Astrocyte (in vitro differentiated cells and primary cell): Measurements from ENCODE around the gene RAB3A.

ENCODE experiments used
- EZH2 ChIP-seq: IDR thresholded peaks from 2 replicates; pipeline ENCODE4 v1.6.1; 2012; ENCODE audit warnings: mild to moderate bottlenecking, low read length, inconsistent platforms; ENCODE audit not compliant: insufficient read depth
- TF ChIP-seq, protein P1 (sequence below): IDR thresholded peaks from 2 replicates; pipeline ENCODE4 v1.5.1; 2011; ENCODE audit warnings: low read depth, mild to moderate bottlenecking, inconsistent platforms, low read length, moderate library complexity; ENCODE audit not compliant: insufficient read depth

DNA sequence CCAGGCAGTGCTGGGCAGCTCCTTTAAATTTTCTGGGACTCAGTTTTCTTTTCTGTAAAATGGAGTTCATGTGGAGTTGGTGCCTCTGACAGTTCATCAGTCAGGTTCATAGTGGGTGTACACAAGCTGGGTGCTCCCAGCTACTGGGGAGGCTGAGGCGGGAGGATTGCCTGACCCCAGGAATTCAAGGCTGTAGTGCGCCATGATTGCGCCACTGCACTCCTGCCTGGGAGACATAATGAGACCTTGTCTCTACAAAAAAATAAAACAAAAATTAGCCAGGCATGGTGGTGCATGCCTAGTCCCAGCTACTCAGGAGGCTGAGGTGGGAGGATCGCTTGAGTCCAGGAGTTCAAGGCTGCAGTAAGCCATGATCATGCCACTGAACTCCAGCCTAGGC is 49.3 kb upstream of the RAB3A start:
- TF ChIP-seq, protein P1, sequence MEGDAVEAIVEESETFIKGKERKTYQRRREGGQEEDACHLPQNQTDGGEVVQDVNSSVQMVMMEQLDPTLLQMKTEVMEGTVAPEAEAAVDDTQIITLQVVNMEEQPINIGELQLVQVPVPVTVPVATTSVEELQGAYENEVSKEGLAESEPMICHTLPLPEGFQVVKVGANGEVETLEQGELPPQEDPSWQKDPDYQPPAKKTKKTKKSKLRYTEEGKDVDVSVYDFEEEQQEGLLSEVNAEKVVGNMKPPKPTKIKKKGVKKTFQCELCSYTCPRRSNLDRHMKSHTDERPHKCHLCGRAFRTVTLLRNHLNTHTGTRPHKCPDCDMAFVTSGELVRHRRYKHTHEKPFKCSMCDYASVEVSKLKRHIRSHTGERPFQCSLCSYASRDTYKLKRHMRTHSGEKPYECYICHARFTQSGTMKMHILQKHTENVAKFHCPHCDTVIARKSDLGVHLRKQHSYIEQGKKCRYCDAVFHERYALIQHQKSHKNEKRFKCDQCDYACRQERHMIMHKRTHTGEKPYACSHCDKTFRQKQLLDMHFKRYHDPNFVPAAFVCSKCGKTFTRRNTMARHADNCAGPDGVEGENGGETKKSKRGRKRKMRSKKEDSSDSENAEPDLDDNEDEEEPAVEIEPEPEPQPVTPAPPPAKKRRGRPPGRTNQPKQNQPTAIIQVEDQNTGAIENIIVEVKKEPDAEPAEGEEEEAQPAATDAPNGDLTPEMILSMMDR: no peak
- no peak for TF ChIP-seq EZH2
